T-helper 1 cell treated with Interleukin-12 subunit alpha and Interleukin-12 subunit beta and Interleukin-4 antibody, amounts not matched to agents 30 μg/mL and 1 μg/mL, for 36 hours (primary cell): ENCODE measurements around the gene CSMD2.
"Not testable (repeated sequence)": the region's sequence is repeated elsewhere in the genome, so short reads cannot be mapped to it uniquely, and the experiment has no call there.

ENCODE experiments used
- H3K27ac Mint-ChIP-seq: one replicate; pipeline ENCODE4 v1.8.0; 2021; ENCODE audit warnings: mild to moderate bottlenecking, mixed read lengths
- H3K27me3 Mint-ChIP-seq: one replicate; pipeline ENCODE4 v1.8.0; 2021; ENCODE audit warnings: low read depth, mixed read lengths
- H3K36me3 Mint-ChIP-seq: one replicate; pipeline ENCODE4 v1.8.0; 2021; ENCODE audit warnings: low read depth, mixed read lengths
- H3K4me1 Mint-ChIP-seq: one replicate; pipeline ENCODE4 v1.8.0; 2021; ENCODE audit warnings: low read depth, mixed read lengths
- H3K4me3 Mint-ChIP-seq: one replicate; pipeline ENCODE4 v1.8.0; 2021; ENCODE audit warnings: mild to moderate bottlenecking, moderate library complexity, mixed read lengths
- H3K9me3 Mint-ChIP-seq: one replicate; pipeline ENCODE4 v1.8.0; 2021; ENCODE audit warnings: mixed read lengths

The CSMD2 gene

GRCh38 chr1:34101151-34101550 lies 63.9 kb downstream of the CSMD2 start:
- H3K4me3 Mint-ChIP-seq, result no peak overlapping the region
- no peaks in the 10 kb centered on the region for H3K27me3 Mint-ChIP-seq
- no peaks in the 10 kb centered on the region for H3K36me3 Mint-ChIP-seq
- H3K4me1 Mint-ChIP-seq, result no peaks in the 10 kb centered on the region
- no peaks in the 10 kb centered on the region for H3K9me3 Mint-ChIP-seq
- H3K27ac Mint-ChIP-seq, result no peak overlapping the region

GRCh38 chr1:34100332-34100731 lies 64.7 kb downstream of the CSMD2 start:
- no peaks in the 10 kb centered on the region for H3K9me3 Mint-ChIP-seq
- H3K4me3 Mint-ChIP-seq, result no peak overlapping the region
- no peaks in the 10 kb centered on the region for H3K27me3 Mint-ChIP-seq

GRCh38 chr1:34092399-34092798 lies 72.6 kb downstream of the CSMD2 start:
- not testable (repeated sequence) for H3K36me3 Mint-ChIP-seq, H3K27me3 Mint-ChIP-seq, H3K9me3 Mint-ChIP-seq, H3K4me3 Mint-ChIP-seq, H3K27ac Mint-ChIP-seq, H3K4me1 Mint-ChIP-seq

More at GRCh38 chr1:34100332-34100731, 64.7 kb downstream of the CSMD2 start:
- no peaks in the 10 kb centered on the region for H3K4me1 Mint-ChIP-seq
- H3K36me3 Mint-ChIP-seq, result no peaks in the 10 kb centered on the region
- no peak overlapping the region for H3K27ac Mint-ChIP-seq

DNA sequence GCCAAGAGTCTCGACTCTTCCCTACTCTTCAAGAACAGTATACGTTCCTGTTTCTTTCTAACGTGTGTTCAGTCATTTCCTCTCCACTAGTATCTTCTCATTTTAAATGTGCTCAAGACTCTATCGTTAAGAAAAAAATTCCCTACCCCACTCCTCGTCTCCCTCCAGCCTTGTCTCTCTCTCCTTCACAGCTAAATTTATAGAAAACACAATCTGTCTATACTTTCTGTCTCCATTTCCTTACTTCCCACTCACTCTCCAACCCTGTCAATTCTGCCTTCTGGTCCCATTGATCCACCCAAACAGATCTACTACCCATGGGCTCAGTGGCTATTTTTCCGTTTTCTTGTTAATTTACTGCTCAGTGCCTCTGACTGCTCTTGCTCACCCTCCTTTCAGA lies 75.3 kb downstream of the CSMD2 start:
- no peaks in the 10 kb centered on the region for H3K36me3 Mint-ChIP-seq
- H3K27me3 Mint-ChIP-seq, result no peaks in the 10 kb centered on the region
- H3K9me3 Mint-ChIP-seq, result no peaks in the 10 kb centered on the region
- no peak overlapping the region for H3K4me3 Mint-ChIP-seq
- no peak overlapping the region for H3K27ac Mint-ChIP-seq
- H3K4me1 Mint-ChIP-seq, result no peaks in the 10 kb centered on the region

- Mint-ChIP-seq H3K4me3 (no peak overlapping the region), H3K27me3 (no peaks in the 10 kb centered on the region), H3K4me1 (no peaks in the 10 kb centered on the region), H3K9me3 (no peaks in the 10 kb centered on the region), H3K27ac (no peak overlapping the region), H3K36me3 (no peaks in the 10 kb centered on the region)
Observed at GRCh38 chr1:34087986-34088385, 77.0 kb downstream of the CSMD2 start.

- Mint-ChIP-seq H3K36me3 (no peaks in the 10 kb centered on the region), H3K4me3 (no peak overlapping the region), H3K4me1 (no peaks in the 10 kb centered on the region), H3K27me3 (no peaks in the 10 kb centered on the region), H3K27ac (no peak overlapping the region), H3K9me3 (no peaks in the 10 kb centered on the region)
Observed at GRCh38 chr1:34086561-34086960, 78.5 kb downstream of the CSMD2 start.

GRCh38 chr1:34083974-34084373 lies 81.1 kb downstream of the CSMD2 start:
- no peak overlapping the region for H3K27ac Mint-ChIP-seq
- H3K4me3 Mint-ChIP-seq, result no peak overlapping the region
- no peaks in the 10 kb centered on the region for H3K27me3 Mint-ChIP-seq
- no peaks in the 10 kb centered on the region for H3K4me1 Mint-ChIP-seq
- H3K36me3 Mint-ChIP-seq, result no peaks in the 10 kb centered on the region
- no peaks in the 10 kb centered on the region for H3K9me3 Mint-ChIP-seq

GRCh38 chr1:34082085-34082670 lies 82.9 kb downstream of the CSMD2 start:
- H3K27ac Mint-ChIP-seq, H3K4me3 Mint-ChIP-seq, H3K4me1 Mint-ChIP-seq, H3K36me3 Mint-ChIP-seq, H3K9me3 Mint-ChIP-seq, H3K27me3 Mint-ChIP-seq: not testable (repeated sequence)

DNA sequence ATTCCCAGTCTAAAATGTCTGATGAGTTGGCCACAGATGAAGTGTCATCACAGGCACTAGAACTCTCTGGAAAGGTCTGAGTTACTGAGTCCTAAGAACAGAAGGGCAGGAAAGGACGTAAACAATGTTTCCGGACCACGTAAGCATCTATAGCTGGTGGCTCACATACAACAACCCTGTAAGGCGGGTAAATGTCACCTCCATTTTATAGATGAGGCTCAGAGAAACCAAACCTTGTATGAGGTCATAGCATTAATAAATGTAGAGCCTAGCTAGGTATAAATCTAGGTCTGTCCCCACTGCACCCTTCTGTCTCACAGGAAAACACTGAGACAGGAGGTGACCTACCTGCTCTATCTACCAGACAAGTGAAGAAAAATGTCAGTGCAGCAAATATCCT lies 86.6 kb downstream of the CSMD2 start:
- Mint-ChIP-seq H3K4me3 (no peak overlapping the region), H3K27me3 (no peaks in the 10 kb centered on the region), H3K36me3 (no peaks in the 10 kb centered on the region), H3K9me3 (no peaks in the 10 kb centered on the region), H3K4me1 (no peaks in the 10 kb centered on the region), H3K27ac (no peak overlapping the region)

- no peak overlapping the region for H3K4me3 Mint-ChIP-seq
- H3K27me3 Mint-ChIP-seq, result no peaks in the 10 kb centered on the region
- H3K36me3 Mint-ChIP-seq, result no peaks in the 10 kb centered on the region
- no peaks in the 10 kb centered on the region for H3K9me3 Mint-ChIP-seq
- no peak overlapping the region for H3K27ac Mint-ChIP-seq
- no peaks in the 10 kb centered on the region for H3K4me1 Mint-ChIP-seq
Observed at GRCh38 chr1:34075576-34075975, 89.5 kb downstream of the CSMD2 start.

DNA sequence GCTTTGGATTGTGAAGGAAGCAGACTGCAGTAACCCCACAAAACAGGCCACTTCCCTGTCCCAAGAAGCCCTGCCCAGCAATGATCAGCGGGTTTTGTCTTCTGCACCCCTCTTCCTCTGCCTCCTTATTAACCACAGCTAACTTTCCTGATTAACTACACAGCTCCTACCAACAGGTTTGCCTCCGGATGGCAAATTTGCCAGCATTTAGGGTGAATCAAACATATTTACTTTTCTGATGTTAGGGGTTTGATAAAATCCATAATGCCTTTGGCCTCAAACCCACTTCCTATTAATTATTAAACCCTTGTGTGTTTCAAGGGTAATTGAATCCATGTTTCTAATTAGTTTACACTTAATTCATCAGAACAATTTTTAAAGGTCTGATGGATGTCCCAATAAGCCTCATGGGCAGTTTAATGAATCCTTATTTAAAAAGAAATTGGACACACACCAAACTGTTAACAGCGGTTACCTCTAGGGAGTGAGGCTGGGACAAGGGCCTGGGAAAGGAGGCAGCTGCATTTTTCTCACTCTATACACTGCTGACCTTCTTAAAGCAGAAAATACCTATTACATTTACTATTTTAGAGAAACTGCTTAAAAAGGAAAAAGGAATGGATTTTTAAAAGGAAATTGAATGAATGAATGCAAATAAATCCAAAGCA lies 91.9 kb downstream of the CSMD2 start:
- H3K27me3 Mint-ChIP-seq, result no peaks in the 10 kb centered on the region
- H3K9me3 Mint-ChIP-seq, result no peaks in the 10 kb centered on the region
- H3K27ac Mint-ChIP-seq, result no peak overlapping the region
- H3K36me3 Mint-ChIP-seq, result no peaks in the 10 kb centered on the region
- no peak overlapping the region for H3K4me3 Mint-ChIP-seq
- no peaks in the 10 kb centered on the region for H3K4me1 Mint-ChIP-seq

DNA sequence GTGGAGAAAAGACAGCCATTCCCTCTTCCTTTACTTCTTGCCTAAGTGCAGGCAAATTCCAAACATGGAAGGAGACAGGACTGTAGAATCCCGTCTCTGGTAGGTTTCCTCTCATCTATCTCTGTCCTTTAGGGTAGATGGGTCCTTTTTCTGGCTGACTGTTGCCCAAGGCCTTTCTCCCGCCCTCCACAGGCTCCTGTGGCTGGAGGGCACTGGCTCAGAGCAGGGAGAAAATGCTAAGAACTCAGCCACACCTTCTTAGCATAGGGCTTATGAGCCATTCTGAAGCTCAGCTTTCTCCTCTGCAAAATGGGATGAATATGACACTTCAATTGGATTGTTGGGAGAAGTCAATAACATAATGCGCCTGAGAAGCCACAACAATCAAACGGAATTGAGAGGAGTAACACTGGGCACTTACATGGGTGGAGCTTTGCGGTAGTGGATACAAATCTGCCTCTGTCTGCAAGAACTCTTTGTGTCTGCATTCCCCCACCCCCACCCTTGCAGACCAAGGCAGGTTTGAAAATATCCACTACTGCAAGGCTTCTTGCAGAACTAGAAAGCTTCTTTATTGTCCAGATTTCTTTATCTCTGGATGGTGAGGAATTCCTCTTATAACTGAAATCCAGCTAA lies 94.7 kb downstream of the CSMD2 start:
- no peaks in the 10 kb centered on the region for H3K36me3 Mint-ChIP-seq
- no peaks in the 10 kb centered on the region for H3K4me1 Mint-ChIP-seq
- H3K27me3 Mint-ChIP-seq, result no peaks in the 10 kb centered on the region
- no peak overlapping the region for H3K27ac Mint-ChIP-seq
- no peak overlapping the region for H3K4me3 Mint-ChIP-seq
- no peaks in the 10 kb centered on the region for H3K9me3 Mint-ChIP-seq

DNA sequence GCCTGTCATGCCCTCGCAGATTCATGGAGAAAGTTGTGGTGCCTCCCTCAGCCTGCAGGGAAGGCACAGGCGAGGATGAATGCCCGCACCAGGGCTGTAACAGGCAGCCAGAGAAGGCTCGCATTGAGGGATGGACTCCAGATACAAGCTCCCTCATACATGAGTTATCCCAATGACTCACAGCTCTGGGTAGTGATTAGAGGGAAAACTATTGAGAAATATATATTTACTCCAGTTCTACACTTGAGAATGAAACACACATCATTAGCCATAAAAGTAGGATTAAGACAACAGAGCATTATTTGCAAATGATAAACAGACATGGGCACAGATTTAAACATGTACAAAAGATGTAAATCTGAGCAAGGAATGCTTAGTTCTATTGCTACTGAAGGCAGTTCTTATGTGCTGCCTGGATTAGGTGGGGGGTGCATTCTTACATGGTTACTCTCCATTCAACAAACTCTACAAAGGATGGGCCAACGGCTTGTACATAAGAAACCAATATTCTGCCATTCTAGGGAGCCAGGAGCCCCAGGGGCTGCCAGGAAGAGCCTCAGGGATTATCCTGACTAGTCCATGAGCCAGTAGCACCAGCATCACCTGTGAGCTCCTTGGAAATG lies 97.9 kb downstream of the CSMD2 start:
- Mint-ChIP-seq H3K4me3 (no peak overlapping the region), H3K27me3 (no peaks in the 10 kb centered on the region), H3K27ac (no peak overlapping the region)

GRCh38 chr1:34066166-34066565 lies 98.9 kb downstream of the CSMD2 start:
- H3K9me3 Mint-ChIP-seq, result no peaks in the 10 kb centered on the region
- no peaks in the 10 kb centered on the region for H3K36me3 Mint-ChIP-seq
- no peak overlapping the region for H3K27ac Mint-ChIP-seq
- H3K4me3 Mint-ChIP-seq, result no peak overlapping the region
- H3K27me3 Mint-ChIP-seq, result no peaks in the 10 kb centered on the region
- H3K4me1 Mint-ChIP-seq, result no peaks in the 10 kb centered on the region

More for the DNA sequence above, 97.9 kb downstream of the CSMD2 start:
- Mint-ChIP-seq H3K9me3 (no peaks in the 10 kb centered on the region), H3K4me1 (no peaks in the 10 kb centered on the region), H3K36me3 (no peaks in the 10 kb centered on the region)

DNA sequence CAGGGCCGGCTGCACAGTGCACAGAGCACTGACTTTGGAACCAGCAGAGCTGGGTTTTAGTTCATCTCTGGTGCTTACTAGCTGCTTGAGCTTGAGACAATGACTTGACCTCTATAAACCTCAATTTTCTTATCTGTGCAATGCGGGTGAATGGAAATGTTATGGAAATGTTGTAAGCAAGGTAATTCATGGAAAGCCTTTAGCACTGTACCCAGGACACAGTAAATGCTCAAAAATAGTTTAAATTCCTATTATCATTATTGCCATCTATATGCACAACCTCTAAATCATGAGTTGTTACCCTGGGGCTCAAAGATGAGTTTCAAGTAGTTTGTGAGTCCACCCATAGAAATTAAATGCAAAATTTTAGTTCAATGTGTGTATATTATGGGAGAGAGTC lies 99.5 kb downstream of the CSMD2 start:
- H3K4me3 Mint-ChIP-seq, result no peak overlapping the region
- no peaks in the 10 kb centered on the region for H3K4me1 Mint-ChIP-seq
- H3K27ac Mint-ChIP-seq, result no peak overlapping the region
- H3K27me3 Mint-ChIP-seq, result no peaks in the 10 kb centered on the region
- H3K36me3 Mint-ChIP-seq, result no peaks in the 10 kb centered on the region
- H3K9me3 Mint-ChIP-seq, result no peaks in the 10 kb centered on the region
